ENCODE data around the gene ZXDC.

The ZXDC gene

DNA sequence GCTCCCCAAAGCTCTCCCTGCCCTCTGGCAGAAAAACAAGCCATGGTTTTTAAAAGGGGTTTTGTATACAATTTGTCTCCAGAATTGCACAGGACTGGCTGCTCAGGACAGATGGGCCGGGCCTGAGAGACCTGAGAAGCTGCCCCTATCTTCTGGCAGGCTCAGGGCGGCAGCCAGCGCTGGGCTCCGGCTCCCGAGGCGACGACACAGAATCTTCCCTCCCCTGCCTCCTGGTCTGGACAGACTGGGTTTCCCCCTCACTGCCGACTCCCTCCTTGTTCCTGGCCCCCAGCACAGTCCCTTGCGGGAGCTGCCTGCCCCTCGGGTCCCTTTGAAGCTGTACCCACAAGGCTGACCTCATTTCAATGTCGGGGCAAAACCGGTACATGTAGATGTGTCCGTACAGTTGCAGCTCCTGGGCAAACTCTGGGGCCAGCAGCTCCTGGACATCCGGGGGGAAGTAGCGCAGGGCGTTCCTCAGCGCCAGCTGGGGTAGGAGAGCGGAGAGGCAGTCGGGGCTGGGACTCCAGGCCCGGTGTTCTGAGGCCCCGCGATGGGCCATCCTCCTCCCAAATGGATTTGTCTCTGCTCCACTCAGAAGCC is 34.7 kb upstream of the ZXDC start:
- DNase-seq: no peak

DNA sequence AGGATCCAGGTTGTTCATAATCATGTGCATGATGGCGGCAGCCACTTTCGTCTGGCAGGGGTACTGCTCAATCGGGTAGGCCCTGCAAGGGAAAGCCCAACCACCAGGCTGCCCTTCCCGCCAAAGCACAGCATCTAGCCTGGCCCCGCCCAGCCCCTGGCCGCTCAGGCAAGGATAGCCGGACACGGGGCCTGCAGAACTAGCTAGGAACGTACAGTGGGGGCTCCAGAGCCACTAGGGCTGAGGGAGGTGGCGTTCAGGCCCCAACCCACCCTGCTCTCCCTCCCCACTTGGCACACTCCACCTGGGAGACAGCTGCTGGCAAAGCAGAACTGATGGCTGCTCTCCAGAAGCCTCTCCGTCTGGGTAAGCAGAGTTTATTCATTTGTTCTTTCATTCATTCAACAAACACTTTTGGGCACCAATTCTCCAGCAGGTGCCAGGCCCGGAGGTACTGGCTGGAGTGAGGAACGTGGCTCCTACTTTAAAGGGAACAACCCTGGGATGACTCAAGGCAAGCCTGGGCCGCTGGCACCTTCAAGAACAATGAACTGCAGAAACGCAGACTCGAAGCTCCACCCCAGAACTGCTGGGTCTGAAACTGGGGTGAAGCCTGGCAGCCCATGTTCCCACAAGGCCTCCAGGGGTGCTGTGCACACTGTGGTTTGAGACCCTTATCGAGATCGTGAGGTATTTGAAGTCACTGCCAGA is 34.1 kb upstream of the ZXDC start:
- DNase-seq: no peak

DNA sequence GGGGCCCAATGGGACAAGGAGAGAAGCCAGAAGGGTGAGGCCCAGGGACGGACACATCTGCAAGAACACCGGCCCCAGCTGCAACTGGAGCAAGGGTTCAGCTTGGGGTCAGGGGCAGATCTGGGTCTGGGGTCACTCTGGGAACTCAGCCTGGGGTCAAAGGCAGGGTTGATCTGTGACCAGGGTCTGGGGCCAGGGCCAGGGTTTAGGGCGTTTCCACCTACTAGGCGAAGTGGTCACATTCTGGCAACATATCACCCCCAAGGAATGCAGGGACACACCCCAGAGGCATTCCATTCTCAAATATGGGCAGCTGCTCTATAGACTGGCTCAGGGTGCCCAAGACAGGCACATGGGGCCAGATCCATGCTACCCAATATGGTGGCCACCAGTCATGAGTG is 32.9 kb upstream of the ZXDC start:
- no peak for DNase-seq

- DNase-seq: no peak
Measured at GRCh38 chr3:126507886-126508285, 32.2 kb upstream of the ZXDC start.

- DNase-seq: no peak
Measured at GRCh38 chr3:126503701-126504100, 28.0 kb upstream of the ZXDC start.

GRCh38 chr3:126502656-126503055 is 27.0 kb upstream of the ZXDC start:
- no peak for DNase-seq

GRCh38 chr3:126501736-126502135 is 26.0 kb upstream of the ZXDC start:
- no peak for DNase-seq

DNA sequence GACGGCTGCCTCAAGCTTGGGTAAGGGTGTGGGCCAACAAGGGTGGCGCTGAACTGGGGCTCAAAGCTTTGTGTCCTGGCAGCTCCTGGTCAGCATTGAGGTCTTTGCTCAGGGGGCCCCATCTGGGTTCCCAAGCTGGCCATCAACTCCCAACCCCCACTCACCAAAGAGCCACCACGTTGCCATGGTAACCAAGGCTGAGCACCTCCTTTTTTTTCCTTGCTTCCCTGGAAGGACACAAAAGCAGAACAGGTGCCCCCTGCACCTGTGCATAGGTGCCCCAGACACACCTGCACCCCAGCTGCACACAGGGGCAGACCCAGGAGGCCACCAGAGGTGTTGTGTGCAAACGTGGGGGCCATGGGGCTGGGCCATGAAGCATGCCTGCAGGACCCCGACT is 25.4 kb upstream of the ZXDC start:
- no peak for DNase-seq

DNA sequence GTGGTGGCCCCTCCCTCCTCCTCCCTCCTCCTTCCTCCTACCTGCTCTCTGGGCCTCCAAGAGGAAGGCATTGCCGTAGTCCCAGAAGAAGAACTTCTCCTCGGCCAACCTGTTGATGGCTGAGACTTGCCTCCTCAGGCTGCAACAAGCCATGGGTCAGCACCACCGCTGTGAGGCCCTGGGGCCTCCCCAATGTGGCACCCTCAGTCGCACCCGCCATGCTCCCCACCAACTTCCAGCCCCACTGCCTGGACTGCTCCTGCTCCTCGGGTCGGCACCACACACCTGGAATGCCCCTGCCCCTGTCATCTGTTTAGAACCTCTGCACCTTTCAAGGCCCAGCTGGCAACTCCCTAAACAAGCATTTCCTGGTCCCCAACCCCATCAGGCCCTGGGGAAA is 24.3 kb upstream of the ZXDC start:
- DNase-seq: no peak

GRCh38 chr3:126499401-126499800 is 23.7 kb upstream of the ZXDC start:
- no peak for DNase-seq

DNA sequence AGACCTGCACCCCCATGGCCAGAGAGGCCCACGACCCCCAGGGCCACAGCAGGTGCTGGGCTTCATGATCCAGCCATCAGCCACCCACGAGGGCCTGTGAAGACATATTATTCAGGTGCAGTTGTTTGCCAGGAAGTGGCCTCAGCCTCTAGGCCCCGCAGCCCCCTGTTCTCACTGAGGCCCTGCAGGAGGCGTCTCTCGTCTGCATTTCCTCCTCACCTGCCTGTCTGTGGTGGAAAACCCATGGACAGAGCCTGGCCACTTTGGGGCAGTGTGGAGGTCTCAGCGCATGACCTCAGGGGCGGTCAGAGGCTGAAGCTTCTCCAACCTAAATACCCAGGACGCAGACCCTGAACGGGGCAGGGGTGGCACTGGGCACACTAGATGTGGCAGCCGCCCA is 23.2 kb upstream of the ZXDC start:
- DNase-seq: no peak

DNA sequence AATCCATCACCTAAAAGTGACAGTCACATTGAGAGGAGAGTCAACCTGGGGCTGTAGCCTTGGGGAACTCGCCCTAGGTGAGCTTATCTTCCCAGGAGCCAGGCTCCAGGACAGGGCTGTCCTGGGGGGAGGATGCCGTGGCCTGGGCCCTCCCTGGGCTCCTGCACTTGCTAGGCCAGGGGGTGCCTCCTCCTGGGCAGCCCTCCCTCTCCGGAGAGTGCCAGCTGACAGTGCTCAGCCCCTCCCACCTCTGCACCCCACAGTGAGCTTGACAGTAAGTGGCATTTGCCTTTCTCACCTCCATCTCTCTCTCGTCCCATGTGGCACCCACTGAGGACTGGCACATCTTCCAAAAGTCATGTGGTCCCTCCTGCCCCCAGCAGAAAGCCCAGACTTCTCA is 22.8 kb upstream of the ZXDC start:
- DNase-seq: no peak

DNA sequence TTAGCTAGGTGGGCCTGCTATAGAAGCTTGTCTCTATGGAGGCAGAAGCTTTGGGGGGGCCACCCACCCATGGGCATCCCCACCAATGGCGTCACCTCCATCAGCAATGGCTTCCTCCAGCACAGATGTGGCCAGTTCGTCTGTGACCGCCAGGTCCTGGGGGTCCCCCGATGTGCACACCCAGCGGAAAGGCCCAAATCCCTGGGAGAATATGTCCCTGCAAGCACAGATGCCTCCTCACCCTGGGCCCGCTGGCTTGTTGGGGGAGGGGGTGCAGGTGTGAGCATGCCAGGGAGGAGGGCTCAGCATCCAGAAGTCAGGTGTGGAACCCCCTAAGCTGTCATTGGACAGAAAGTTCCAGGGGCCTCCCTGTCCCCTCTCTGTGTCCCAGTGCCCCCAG is 22.3 kb upstream of the ZXDC start:
- DNase-seq: no peak

DNA sequence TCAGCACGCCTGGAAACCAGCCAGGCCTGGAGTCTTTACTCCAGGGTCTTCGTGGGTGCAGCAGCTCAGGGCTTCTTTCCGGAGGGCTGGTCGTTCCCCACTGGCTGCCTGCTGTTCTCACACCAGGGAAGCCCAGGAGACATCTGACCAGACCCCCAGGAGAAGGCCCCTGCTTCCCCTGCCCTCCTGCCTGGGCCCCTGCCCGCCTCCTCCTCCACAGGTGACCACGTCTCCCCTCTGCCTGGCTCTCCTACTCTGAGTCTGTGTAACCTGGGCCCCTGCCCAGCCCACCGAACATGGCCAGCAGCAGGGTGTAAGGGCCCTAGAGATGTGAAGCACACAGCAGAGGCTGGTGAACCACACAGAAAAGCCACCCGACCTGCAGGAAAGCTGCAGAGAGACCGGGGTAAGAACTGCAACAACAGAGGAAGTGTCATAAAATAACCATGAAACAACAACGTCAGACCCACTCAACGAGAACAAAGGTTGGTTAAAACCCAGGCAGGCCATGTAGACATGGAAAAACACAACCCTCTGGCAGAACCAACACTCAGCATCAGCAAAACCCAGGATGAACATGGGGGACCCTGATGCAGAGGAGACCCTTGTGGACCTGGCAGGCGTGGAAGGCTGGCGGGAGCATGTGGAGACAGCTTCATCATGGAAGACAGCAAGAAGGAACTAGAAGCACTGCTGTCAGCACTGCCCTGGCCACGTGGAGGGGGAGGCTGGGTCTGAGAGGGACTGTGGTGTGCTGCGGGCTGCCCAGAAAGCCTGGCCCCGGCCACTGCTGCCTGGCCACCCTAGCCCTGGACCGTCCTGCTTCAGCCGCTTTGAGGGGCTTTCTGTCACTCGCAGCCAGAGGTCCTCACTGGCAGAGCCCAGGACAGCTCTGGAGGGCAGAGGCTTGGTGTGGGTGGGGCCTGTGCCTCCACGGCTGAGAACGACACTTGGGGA is 21.5 kb upstream of the ZXDC start:
- no peak for DNase-seq

DNA sequence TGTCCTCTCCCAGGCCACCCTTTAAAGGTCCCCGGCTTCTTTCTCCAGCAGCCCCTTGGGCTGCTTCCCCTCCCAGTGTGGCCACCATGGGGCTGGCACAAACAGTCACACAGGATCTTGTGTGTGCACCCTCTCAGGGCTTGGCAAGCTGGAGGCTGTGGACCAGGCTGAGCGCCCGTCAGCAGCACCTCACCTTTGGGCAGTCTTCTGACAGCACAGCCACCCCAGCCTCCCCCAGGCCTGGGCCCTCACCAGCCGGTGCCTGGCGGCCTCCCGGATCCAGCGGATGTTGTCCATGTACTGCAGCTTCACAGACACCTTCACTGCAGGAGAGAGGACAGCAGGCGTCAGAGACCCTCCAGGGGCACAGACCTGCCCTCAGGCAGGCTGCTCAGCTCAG is 20.1 kb upstream of the ZXDC start:
- no peak for DNase-seq

DNA sequence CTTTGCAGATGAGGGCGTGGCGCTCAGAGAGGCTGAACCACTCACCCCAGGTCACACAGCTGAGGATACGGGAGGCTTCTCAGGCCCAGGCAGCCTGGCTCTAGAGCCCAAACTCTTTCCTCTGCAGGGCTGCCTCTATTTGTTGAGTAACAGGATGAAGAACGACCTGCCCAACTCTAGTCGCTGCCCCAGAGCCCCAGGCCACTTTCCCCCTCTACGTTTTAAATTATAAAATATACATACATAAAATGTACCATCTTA is 19.2 kb upstream of the ZXDC start:
- no peak for DNase-seq

DNA sequence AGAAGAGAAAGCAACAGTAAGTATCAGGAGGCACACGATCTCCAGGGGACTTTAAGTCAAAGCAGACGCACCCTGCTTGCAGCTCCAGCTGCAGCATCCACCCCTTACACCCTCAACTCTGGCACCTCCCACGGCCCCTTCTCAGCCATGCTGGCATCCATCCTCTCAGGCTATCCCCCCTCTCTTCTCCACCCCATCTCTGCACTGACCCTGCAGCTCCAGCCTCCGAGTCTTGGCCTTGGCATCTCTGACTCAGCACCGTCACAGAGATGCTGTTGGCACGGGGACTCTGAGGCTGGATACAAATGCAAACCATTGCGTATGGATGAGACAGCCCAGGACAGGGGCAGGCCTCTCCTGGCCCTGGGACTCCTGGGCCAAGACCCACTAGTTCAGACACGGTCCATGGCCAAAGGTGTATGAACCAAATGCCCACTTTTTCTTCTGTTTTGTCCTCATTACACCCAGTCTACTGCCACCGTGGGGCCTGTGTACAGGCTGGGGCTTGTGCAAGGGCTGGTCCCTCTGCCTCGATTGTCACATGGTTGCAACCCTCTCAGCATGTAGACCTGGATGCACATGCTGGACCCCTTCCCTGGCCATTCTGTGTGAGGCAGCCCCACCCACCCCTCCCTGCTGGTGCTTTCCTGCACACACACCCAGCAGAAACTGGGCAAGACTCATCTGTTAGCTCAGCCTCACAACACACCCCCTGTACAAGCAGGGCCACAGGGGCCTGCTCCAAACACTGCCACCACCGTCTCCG is 18.7 kb upstream of the ZXDC start:
- no peak for DNase-seq

- no peak for DNase-seq
Measured at GRCh38 chr3:126493739-126494138, 18.0 kb upstream of the ZXDC start.

- no peak for DNase-seq
Measured at GRCh38 chr3:126493051-126493450, 17.4 kb upstream of the ZXDC start.

DNA sequence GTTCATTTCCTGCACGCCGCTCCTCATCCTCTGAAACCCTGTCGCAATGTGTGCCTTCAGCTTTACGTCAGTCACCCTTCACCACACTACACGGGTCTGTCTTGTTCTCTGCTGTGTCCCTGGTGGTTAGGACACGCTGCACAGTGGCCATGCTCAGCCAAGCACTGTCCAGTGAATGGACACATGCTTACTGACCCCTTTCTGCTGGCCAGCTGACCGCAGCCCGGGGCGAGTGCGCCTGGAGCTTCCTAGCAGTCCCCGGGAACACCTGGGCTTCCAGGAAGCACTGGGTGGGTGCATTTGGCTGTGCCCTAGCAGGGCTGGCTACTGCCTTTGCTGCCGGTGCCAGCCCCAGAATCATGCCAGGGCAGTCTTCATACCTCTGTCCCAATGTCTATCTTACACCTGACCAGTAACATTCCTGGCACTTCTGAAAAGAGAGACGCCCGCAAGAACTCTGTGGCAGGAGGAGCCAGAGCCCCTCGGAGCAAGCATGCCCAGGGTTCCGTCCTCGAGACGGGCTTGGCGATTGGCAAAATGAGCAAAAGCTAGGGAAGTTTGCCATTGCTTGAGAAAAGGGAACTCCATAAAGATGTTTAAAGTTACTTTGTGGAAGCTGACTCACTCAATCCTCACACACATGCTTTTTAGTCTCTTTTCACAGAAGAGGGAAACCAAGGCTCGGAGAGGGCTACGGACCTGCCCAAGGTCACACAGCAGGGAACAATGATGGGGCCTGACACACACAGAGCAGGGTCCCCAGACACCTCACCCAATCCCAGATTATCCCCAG is 15.7 kb upstream of the ZXDC start:
- peak; percentile 11 for DNase-seq

DNA sequence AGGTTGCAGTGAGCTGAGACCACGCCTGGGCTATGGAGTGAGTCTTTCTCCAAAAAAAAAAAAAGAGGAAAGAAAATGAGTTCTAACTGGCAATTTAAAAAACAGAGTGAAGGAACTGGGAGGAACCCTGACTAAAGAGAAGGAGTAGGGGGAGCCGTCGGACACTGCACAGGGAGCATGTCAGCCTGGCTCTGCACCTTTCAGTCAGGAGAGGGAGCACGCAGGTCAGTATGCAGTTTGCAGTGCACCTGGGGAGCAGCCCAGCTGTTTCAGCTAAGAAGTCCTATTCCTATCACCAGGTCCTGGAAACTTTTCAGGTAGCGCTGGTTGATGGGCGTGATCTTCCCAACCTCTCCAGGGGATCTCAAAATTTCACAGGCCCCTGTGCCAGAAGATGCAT is 14.9 kb upstream of the ZXDC start:
- DNase-seq: no peak

DNA sequence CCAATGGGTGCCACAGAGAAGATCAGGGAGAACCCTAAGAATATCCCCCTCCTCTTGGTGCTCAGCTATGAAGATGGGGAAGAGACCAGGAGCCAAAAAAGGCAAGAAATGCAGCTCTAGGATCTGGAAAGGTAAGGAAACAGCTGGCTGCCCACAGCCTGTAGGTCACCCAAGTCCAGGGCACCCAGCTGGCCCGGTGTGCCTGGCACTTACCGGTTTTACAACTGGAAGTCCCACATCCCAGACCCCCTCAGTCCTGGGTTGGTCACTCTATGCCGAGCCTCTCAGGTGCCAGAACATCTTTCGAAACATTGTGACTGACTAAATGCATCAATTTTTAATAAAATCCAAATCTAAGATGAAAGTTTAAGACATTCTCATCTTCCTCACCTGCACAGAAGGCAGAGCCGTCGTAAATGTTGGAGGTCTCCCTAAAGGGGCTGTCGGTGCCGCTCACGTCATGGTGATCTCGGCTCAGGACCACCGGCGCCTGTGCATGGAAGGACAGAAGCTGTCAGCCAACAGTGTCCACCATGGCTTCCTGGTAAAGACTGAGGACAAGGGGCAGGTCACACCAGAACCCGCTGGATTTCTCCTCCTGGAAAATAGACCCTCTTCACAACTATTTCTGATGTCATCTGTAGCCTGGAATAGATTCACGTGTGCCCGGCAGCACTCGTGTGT is 13.3 kb upstream of the ZXDC start:
- DNase-seq: no peak
